NCI-H460 (cell line): ENCODE data around the gene KIF18B. TPM values are rescaled to one million over a fixed set of nuclear protein-coding genes. Genes with fewer than 3 reads are reported as not detected.

Experiments
- DNase-seq: peaks from one replicate; pipeline ENCODE4 v3.0.0-alpha.2; 2016; ENCODE audit warnings: low read depth; ENCODE audit errors: extremely low read depth
- polyA plus RNA-seq: library from polyadenylated mRNA; depleted of rRNA; stranded (reverse); fragments of >200 nt; gene quantifications from 2 replicates; pipeline ENCODE4 v1.2.3, GENCODE V29; 2014; cell fraction: nucleus; rRNA removed
- total RNA-seq: library from RNA; depleted of rRNA; stranded (reverse); fragments of >200 nt; shearing (Covaris generic); gene quantifications from 2 replicates; pipeline ENCODE4 v1.2.3, GENCODE V29; 2014; rRNA removed

KIF18B gene
- total RNA-seq: 11.0 and 12.7 TPM in 2 replicates
- polyA plus RNA-seq: 46.5 and 59.4 TPM in 2 replicates

DNA sequence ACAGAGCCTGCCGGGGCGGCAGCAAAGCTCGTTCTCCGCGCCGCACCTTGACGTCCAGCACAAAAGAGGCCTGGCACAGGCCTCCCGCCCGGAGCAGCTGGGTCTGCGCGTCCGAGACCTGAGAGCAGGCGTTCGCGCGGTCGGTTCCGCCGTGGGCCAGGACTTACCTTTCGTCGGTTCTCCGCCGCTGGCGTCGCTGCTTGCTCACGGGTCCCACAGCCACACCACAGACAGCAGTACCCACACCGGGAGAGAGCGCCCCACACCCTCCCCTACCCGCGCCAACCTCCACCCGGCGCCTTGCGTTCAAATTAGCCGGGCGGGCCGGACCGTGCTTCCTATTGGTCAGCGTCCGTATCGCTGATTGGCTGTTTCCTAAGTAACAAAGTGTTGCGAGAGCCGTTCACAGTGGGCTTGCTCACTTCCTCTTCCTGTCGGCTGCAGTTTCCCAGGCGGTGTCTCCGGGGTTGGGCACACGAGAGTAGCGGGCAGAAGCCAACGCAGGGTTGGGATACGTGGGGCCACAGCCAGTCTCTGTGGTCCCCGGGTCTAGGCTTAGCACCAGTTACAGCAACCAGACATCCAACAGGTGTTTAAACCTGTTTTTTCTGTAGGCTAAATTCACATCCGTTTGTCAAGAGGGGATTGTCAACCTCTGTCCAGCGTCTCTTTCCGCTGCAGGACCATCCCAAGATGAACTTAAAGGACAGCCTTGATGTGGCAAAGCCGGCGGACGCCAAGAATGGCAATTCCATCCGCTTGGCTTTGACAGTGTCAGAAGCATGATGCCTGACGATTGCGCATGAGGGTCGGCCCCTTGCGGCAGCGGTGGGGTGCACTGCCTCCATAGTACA is at the start of gene KIF18B:
KIF18B (minus strand) TSS at position 313 of the 854 bp plus-strand sequence. CDS start 11,429 bp downstream, outside the sequence.
- DNase-seq: peak; percentile 96

DNA sequence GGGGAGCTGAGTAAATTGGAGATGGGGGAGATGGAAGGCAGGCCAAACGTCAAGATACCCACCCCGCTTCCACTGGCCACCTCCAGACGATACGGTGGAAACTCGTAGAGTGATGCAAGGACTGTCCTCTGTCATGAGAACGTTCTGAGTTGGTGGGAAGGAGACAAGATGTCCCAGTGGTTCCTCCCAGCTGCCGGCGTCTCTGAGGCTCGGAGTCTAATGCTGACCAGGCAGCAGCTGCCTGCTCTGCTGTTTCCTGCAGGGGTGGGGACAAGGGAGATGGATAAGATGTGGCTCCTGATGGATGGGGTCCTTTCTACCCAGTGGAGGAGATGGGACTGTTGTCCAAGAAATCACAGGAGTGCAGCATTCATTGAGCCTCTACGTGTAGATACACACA is 48.7 kb upstream of the KIF18B start:
- no peak for DNase-seq

DNA sequence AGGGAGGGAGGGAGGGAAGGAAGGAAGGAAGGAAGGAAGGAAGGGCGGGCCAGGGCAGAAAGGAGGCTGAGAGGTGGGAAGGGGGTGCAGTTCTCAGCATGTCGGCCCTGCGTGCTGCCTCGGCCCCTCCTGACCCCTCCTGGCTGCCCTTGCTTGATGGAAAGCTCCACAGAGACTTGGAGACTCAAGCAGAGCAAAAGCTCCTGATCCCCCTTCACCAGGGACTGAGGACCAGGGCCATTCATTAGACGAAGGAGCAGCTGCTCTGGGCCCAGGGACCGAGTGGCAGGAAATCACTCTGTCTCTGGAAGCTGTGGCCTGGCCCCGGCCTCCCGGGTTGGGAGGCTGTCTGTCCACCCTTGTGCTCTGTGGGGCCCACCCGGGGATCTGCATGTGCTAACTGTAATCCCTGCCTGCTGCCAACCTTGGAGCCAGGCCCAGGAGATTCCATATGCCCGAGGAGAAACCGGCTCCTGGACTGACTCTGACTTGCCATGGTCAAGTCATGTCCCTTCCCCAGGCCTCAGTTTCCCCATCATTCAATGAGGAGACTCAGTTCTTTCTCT is 47.9 kb upstream of the KIF18B start:
- no peak for DNase-seq

DNA sequence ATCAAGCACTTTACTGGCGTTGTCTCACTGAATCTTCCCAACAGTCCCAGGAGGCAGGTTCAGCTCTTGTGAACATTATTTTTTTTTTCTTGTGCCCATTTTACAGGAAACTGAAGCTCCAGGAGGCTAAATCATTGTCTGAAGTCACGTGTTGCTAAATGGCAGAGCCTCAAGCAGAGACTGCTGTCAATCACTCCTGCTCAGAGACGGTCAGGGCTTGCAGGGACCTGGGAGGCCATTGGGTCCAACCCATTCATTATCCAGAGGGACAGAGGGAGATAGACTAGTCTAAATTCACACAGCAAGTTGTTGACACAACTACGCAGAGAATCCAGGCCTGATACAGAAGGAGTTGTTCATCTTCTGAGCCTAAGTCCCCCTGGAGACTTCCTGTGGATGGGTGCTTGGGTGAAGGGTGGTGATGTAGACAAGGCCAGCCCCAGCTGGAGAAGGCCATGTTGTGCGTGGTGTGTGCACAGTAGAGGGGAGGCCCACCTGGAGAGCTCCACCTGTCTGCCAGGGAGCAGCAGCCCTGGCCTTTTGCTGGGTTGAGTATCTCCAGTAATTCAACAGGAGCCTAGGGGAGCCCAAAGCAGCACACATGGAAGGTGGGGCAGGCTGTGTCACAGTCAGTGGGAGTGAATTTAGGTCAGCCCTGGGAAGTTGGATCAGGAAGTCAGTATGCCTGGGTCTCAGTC is 44.8 kb upstream of the KIF18B start:
- DNase-seq: no peak

DNA sequence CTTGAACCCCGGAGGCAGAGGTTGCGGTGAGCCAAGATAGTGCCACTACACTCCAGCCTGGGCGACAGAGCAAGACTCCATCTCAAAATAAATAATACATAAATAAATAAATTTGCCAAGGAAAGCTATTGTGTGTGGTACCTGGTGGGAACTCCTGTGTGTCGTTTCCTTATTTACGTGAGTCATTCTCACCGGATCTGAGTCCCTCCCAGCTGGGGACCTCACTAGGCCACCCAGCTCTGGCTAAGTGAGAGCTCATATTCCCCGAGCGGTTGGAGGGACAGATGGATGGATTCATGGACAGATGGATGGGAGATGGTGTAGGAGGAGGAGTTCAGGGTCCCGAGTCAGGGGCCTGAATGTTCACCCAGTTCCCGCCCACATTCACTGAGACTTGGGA is 43.4 kb upstream of the KIF18B start:
- no peak for DNase-seq

DNA sequence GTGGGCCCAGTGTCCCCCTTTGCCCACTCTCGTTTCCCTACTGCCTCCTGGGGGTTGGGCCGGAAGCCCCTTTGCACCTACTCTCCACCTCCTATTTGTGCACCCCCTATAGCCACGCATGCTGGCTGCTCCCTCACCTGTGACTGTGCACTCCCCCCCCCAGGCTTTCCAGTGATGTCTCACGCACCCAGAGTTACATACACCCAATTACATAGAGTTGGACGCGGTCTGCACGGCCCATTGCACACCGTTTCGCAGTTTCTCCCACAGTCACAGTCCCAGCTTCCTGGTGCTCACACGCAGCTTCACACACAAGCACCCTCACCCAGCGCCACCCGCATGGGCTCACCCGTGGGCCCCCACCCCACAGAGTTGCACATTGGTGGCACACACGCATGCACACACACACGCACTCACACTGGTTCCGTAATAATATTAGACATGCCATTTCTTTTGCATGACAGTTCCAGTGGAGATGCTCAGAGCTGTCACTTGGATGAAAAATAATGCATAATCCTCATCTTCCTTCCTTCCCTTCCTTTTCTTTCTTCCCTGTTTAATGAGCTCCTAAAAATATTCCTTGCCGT is 42.1 kb upstream of the KIF18B start:
- no peak for DNase-seq

DNA sequence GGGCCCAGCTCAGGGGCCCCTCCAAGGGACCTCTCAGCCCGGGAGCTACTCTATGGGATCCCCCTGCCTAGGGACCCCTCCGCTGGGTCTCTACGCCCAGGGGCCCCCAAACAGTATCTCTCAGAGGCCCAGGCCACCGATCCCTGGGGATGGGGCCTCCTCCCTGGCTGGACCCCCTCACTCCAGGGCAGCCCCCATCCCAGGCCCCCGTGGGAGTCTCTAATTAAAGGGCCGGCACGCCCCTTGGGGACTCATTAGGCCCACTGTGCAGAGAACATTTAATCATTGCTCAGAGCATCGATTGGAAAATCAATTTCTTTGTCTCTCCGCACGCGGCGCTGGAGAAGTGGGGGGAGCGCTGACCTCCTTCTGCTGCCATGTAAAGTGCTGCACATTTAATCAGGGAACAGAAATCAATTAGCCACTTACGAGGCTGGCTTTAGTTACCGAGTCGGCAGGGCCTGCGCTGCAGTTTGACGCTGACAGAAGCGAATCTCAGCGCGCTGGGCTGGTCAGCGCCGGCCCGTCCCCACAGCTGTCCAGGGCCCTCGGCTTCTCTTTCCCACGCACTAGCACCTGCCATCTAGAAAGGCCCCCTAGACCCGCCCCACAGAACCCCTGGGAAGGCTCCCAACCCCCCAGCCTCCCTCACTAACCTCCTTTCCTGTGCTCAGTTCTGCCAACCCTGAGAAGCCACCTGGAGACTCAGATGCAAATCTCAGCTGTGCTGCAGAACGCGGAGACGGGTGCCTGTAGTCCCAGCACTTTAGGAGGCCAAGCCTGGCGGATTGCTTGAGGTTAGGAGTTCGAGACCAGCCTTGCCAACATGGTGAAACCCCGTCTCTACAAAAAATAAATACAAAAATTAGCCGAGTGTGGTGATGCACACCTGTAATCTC is 40.7 kb upstream of the KIF18B start:
- no peak for DNase-seq

DNA sequence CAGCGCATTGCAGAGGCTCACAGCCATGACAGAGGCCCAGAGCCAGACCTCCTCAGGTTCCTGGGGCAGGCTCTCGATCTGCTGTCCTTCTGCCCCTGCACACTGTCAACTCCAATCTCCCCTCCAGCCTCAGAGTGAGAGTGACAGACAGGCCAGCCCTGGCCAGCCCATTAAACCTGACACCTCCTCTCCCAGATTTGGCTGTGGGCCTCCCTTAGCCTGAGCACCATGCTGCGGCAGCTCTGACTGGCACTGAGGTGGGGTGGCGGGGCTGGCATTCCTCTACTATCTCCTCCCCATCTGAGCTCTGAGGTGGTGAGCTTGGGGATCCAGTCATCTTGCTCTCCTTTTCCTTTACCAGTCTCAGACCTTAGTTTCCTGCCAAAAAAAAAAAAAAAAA is 36.0 kb upstream of the KIF18B start:
- no peak for DNase-seq

DNA sequence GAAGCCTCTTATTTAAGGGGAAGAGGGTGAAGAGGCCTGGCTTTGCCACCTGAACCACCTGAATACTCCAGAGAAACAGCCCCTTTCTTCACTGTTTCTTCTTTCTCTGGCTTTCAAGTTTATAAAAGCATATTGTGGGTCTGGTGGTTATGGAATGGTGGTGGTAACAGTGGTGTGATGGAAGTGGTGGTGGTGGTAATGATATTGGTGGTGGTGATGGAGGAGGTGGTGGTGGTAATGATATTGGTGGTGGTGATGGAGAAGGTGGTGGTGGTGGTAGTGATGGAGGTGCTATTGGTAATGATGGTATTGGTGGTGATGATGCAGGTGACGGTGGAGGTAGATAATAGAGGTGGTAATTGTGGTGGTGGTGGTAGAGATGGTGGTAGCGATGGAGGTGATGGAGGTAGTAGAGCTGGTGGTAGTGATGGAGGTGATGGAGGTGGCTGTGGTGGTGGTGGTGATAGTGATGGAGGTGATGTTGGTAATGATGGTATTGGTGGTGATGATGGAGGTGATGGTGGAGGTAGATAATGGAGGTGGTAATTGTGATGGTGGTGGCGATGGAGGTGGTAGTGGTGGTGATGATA is 34.6 kb upstream of the KIF18B start:
- DNase-seq: no peak

DNA sequence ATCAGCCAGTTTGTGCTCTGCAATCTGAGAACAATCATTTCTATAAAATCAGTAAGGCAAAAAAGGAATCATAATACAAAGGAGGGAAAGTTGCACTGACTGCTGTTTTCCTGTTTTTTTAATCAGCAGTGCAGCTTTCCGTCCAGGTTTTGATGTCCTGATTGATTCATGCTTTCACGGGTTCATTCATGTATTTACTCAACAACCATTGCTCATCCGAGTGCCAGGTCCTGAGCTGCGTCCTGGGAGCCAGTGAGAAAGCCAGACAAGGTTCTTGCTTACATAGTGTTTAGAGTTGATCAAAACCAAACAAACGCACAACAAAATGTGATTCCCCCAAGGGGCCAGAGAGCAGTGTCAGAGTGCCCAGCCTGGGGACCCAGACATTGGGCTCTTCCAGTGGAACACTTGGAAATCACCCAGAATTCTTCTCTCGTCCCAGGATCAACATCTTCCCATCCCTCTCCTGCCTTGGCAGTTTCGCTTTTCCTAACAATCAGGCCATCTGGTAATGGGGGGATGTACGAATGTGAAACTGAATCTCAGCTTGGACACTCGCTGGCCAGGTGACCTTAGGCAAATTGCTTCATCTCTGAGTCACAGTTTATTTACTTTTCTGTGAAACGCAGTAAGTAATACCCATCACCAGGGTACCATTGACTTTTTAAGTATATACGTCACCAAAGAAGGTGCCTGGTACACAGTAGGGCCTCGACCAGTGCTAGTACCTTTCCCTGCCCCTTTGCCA is 33.8 kb upstream of the KIF18B start:
- peak; percentile 33 for DNase-seq

DNA sequence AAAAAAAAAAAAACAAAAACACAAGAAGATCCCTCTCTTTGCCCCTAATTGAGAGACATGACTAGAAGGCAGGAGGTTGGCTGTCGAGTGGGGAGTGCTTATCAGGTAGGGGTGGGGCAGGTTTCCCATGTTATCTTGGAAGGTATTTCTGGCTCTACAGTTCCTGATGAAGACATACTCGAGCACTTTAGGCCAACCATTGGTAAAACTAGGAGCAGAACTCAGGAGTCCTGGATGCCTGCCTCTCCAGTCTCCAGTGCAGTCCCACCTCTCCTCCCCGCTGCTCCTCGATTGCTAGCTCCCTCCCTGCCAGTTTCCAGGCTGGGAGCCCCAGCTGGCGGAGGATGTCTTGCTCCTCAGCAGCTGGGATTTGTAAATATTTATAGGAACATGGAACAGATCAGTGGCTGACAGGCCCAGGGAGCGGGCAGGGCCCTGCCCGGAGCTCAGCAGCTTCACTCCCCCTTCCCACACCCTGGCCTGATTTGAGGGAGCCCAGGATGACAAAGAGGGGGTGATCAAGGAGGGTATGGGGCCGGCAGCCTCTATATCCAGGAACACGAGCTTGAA is 31.9 kb upstream of the KIF18B start:
- no peak for DNase-seq

DNA sequence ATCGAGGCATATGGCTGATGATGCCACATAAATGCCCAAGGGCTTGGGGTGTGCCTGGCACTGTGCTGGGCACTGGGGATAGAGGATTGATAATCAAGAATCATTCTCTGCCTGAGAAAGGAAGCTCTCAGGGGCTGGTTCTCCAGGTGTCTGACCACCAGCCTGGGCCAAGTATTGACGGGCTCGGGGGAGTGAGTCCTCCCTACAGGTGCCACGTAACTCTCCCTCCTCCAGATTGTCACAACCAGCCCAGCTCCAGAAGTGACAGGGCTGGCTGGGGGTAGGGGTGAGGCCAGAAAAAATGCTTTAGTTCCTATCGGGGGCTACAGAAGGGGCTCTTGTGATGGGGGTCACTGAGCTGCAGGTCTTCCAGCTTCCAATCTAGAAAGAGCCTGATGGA is 31.2 kb upstream of the KIF18B start:
- DNase-seq: no peak

DNA sequence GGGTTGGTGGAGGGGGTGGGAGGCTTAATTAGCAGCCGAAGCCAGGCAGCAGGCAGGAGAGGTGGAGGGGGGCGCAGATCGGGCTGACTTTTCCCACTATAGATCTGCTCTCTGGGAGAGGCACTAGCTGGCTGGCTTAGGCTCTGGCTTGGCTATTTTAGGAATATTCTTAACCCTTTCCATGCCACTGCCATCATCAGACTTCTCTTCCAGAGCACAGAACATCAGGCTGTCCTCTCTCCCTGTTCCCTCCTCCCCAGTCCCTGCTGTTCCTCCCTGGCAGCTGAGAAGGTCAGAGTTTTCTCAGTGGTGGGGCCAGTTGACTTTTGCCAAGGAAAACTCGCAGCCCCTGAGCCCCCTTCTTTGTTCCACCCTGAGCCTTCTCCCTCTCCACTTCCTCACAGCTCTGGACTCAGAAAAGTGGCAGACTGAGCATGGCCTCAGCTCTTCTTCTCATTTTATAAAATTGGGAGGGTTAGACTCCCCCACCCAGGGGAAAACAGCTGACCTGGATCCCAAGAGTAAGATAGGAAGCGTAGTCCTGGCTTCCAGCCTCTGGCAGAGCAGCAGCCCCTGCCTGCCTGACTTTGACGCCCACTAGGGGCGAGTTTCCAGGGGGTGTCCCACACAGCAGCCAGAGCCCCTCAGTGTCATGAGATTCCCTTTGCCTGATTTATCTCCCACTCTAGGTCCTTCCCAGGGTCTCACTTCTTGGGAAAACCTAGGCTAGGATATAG is 30.4 kb upstream of the KIF18B start:
- no peak for DNase-seq

DNA sequence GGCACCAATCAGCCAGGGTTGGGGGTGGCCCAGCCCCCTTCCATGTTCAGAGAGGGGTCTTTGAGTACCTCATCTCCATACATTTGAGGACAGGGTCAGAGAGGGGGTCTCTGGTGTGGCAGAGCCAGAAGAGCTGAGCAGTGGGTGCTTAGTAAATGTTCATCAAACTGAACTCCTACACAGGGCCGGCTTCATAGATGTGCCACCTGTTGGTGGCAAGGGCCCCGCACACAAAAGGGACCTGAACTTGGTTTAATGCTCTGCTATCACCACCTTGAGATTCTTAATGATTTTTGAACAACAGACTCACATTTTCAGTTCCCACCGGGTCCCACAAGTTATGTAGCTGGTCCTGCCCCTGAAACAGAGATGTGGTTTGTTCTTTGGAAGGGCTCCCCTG is 29.5 kb upstream of the KIF18B start:
- DNase-seq: no peak

DNA sequence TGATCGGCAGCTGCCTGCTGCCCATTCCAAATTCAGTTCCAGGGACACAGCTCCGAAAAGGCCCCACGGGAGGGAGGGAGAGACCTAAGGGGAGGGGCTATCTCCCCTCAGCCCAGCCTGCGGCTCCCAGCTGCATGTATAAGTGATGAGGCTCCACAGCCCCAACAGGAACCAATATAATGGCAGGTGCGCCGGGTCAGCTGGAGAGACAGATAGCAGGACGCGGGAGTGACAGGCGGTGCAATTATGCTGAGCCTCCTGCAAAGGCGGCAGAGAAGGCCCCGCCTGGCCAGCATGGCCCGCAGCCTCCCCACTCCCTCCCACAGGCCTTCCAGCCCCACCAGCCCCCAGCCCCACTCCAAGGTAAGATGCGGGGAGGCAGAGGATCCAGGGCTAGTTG is 28.6 kb upstream of the KIF18B start:
- no peak for DNase-seq

DNA sequence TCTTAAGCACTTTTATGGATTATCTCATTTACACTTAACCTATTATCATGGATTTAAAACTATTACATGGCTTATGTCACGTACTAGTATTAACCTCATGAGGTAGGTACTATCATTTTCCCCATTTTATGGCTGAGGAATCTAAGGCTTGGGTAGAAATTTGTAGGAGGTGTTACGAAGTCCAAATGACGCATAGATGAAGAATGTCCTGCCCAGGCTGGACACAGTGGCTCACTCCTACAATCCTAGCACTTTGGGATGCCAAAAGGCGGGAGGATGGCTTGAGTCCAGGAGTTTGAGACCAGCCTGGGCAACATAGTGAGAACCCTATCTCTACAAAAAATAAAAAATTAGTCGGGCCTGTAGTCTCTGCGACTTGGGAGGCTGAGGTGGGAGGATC is 25.4 kb upstream of the KIF18B start:
- no peak for DNase-seq

DNA sequence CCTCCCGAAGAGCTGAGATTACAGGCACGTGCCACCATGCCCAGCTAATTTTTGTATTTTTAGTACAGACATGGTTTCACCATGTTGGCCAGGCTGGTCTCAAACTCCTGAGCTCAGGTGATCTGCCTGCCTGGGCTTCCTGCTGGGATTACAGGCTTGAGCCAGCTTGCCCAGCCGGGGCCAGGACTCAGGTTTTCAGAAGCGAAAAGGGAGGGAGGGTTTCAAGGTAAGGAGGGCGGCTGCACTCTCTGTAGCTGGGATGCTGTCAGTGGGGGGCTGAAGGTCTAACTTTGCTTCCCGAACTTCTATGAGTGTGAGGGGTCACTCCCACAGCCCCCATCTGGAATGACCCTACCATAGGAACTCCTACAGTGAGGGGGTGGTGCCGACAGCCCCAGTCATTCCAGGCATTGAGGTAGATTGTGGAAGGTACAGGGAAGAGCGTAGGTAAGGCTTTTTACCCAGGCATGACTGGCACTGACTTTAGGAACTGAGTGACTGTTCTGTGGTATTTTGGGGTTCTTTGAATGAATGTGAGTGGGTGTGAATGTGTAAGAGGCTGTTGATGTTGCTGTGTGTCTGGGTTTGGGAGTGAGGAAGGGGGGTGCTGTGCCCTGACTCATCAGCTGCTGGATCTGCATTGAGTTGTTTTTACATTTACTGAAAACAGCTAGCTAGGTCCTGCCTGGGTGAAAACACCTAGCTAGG is 24.4 kb upstream of the KIF18B start:
- no peak for DNase-seq
